Fibroblast of upper back skin (primary cell): ENCODE results near the gene IBTK.
"Not testable (repeated sequence)": the region's sequence is repeated elsewhere in the genome, so short reads cannot be mapped to it uniquely, and the experiment has no call there.

ENCODE experiments used
- DNase-seq: peaks from one replicate; pipeline ENCODE4 v3.0.0-alpha.2; 2013

The IBTK gene

DNA sequence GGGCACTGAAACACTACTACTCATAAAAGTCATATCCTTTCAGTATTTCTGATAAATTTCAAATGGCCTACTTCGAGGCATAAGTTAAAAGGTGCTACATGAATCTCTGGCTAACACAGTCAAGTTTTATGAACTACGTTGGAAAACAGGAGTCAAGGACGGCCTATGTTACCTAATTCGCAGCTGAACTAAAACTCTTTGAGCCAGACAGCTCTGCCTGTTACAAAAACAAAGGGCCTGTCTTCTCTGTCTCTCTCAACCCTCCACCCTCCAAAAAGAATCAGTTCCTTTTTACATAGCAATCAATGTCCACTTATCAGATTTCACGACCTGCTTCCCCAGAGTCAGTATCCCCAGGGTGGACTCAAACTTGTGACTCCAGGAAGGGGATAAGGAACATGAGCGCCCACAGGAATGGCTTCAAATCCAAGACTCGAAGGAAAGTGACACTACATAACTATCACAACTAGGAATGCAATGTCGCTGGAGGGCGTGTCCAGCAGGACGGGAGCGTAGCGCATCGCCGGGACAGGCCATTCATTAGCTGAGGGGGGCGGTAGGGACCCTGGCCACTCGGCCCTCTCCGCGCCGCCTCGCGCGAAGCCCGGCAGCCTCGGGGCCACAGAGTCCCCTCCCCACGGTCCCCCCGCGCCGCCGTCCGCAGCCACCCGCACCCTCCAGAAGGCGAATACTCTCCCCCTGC lies 591 bp downstream of the IBTK start:
- DNase-seq = peak; percentile 43

DNA sequence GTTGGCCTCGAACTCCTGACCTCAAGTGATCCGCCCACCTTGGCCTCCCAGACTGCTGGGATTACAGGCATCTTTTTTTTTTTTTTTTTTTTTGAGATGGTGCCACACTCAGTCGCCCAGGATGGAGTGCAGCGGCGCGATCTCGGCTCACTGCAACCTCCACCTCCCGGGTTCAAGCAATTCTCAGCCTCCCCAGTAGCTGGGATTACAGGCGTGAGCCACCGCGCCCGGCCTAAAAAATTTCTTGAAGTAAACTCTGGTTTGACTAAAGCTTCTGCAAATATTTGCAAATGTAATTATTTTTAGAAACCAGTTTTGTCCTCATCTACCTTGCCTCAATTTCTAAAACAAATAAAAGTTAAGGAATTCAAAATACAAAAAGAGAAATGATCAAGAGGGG lies 1.2 kb downstream of the IBTK start:
- DNase-seq = no peak

DNA sequence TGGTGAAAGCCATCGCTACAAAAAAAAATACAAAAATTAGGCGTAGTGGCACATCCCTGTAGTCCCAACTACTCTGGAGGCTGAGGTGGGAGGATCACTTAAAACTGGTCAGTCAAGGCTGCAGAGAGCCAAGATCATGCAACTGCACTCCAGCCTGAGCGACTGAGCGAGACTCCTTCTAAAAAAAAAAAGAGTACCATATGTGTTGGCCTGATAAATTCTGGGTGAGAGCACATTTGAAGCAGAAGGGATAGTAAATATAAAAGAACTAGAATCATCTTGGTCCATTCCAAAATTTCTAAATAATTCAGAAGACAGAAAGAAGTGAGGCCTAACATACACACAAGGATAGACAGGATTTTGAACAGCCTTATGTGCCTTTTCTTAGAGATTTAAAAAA lies 2.2 kb downstream of the IBTK start:
- no peak for DNase-seq

DNA sequence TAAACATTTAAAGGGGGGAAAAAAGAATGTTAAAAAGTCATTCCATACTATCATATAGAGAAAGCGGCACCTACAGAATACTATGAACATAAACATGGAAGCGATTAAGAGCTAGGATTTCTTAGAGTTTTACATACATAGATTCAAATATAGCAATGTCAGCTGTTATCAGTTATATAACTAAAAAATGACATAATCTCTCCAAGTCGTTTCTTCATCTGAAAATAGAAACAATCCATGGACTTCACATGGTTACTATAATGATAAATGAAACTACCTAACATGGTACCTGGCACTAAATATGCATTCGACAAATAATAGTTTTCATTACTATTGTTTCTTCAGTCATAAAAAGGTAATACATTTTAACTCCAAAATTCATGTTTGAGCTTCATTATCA lies 3.7 kb downstream of the IBTK start:
- DNase-seq = no peak

DNA sequence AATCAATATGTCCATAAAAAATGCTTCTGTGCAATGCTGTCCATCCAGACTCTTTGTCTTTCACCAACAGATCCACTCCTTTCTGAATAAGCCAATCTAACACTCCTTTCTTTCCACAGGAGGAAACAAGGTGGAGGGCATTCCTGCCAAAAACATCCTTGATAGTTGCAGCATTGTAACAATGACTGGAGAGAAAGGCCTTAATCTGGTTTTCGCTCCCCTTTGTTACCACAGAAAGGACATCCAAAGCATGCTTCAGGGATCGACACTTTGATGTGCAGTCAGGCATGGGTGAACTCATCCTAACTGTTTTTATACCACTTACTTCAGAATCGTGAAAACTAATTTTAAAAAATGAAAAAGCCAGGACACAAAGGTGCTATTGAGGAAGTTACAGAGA lies 7.4 kb downstream of the IBTK start:
- DNase-seq = no peak

DNA sequence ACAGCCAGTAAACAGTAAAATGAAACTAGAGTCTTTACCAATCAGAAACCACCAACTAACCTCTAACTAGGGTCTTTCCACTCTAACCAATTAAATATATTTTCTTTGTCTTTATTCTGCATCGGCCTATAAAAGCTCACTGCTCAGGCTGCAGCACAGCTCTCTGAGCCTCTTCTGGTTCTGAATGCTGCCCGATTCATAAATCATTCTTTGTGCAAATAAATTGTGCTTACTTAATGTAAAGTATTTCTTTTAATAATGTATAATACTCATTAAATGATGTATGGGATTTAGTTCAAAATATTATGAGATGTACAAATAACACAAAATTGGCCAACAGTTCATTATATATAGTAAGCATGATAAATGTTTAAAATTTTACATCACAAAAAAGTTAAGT lies 7.9 kb downstream of the IBTK start:
- no peak for DNase-seq

DNA sequence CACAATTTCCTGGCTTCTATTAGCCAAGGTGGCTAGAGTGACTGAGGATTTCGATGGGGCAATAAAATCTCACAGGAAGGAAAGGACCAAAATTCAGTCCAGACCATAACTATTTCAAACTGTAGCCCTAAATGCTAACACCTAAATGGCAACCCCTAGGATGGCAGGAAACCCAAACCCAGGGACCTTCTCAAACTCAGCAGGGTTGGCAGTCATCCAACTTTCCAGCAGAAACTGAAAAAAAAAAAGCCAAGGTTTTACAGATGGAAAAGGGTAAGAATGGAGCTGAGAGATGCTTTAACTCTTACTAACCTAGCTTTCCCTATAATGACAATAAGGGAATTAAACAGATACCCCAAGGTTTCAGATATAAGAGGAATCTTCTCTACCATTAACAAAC lies 10.5 kb downstream of the IBTK start:
- DNase-seq = peak; percentile 25

DNA sequence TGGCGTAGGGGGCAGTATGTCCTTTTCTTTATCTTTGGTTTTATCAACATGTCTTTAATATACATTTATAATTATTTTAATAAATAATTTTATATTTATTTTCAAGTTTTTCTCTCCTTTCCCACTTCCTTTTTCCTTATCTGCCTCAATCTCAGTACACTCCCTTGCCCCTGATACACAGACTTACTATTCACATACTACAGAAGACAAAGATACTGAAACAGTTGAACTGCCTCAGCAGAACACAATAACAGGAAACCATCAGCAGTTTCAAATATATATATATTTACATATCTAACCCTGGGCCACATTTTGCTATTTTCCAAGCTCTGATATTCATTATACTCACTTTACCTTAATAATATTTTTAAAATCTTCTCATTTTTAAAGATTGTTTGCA lies 19.8 kb downstream of the IBTK start:
- no peak for DNase-seq

DNA sequence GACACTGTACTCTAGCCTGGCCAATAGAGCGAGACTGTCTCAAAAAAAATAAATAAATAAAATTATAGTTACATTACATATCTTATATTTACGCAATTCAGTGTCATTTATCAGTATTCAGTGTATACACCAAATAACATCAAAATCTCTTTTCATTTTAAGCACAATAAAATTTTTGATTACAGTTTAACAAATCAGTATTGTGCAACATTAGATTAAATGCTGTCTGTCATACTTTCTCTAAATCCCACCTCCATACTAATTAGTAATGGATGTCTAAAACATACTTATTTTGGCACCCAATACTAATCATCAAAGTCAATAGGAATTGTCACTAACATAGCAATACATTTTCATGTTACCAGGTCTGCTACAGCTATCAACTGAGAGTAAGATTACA lies 27.4 kb downstream of the IBTK start:
- no peak for DNase-seq

DNA sequence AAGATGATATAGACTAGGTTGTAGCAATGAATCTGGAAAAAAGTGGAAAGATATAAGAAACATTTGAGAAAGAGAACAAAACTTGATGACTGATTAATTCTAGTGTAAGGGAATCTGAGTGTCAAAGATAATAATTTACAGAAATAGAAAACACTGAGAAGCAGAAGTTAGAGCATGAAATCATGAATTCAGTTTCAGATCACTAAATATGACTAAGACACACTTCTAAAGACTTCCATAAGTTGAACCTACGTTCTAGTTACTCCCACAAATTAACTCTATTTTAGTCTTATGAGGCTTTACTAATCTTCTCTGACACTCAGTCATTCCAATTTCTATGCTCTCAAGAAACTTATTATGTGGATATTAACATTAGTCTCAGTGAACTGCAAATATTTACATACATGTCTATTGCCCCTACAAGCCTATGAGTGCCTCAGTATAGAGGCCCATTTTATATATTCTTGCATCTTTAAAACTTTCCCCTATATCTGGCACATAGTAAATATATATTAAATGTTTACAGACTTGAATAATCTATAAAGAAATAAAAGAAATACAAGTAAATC lies 30.4 kb downstream of the IBTK start:
- DNase-seq = no peak

DNA sequence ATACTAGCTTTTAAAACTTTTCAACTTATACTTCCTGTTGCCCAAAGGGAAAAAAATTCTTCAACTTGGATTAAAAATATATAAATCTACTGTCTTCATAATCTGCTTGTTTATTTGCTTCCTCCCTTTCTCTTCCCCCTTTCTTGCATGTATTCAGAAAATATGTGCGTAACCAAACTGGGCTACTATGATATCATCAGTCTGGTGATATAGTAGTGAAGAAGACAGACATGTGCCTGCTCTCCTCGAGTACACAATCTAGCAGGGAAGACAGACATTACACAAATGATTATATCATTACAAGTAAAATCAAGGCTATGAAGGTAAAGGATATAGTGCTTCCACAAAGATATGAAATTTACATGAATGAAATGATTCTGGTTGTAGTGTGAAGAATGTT lies 31.0 kb downstream of the IBTK start:
- DNase-seq = no peak

DNA sequence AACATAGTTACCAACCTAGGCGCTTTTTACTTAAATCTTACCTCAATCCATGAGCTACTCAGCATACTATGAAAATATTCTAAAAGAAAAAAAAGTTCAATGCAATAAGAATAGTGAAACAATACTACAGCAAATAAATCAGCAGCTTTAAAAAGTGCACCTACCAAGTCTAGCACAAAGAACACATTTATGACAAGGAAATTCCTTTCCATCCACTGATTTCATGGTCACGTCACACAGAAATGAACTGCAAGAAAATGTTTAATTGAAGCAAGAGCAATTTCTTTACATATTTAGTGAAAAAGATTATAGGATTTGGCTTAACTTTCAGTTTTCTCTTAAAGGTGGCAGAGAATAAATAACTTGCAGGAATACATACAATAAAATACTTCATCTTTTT lies 36.2 kb downstream of the IBTK start:
- no peak for DNase-seq

DNA sequence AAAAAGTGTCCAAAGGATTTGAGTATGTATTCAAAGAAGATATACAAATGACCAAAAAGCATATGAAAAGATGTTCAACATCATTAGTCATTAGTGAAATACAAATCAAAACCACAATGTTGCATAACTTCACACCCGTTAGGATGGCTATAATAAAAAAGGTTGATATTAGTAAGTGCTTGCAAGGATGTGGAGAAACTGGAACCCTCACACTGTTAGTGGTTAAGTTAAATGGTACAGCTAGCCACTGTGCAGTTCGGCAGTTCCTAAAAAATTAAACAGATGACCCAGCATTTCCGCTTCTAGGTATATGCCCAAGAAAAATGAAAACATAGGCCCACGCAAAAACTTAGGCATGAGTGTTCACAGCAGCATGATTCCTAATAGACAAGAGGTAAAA lies 38.6 kb downstream of the IBTK start:
- DNase-seq = no peak

DNA sequence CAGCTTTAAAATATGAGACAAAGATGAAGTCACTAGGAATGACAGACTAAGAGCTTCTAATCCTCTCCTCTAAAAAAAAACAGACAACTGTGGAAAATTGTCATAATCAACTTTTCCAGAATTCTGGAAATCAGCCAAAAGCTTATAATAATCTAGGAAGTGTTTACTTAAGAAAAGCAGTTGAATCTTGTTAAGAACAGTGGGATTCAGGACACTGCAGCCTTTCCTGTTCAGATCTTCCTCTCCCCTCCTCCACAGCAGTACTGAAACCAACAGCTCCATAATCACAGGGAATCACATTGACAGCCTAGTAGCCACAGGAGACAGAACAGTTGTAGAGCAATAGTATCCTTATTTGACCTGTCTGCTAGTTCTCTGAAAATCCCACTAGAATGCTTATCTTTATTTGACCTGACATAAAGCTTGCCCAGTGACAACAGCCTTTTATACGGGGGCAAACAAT lies 41.6 kb downstream of the IBTK start:
- DNase-seq = peak; percentile 31

DNA sequence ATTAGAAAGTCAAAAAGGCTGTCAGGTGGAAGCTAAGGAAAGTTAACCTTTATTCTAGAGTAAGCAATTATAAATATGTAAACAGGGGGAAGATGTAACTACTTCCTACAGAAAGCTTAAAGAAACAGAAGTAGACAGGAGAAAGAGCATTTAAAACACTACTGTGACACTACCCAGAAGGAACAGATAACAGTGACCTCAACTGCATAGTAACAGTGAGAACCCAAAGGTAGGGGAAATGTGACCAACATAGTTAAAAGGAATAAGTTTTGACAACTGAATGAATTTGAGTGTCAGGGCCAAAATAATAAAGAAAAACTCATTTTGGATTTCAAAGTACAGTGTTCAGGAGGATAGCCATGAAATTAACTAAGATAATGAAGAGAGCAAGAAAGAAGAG lies 43.5 kb downstream of the IBTK start:
- DNase-seq = no peak

DNA sequence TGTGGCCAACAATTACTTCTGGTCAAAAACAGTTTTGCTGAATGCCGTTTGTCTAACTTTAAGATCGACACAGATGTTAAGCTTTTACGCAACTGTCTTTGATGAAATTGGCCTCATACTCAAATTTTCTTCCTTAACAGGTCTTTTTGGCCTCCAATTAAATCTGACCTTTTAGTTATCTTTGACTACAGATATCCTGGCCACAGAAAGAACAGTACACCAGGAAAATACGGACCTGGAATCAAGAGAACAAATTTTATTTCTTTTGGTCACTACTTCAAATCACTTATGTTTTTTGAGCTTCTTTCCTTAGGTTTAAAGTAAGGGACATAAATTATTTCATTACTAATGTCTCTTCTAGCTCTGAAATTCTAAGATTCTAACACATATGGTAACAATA lies 49.8 kb downstream of the IBTK start:
- DNase-seq = no peak

DNA sequence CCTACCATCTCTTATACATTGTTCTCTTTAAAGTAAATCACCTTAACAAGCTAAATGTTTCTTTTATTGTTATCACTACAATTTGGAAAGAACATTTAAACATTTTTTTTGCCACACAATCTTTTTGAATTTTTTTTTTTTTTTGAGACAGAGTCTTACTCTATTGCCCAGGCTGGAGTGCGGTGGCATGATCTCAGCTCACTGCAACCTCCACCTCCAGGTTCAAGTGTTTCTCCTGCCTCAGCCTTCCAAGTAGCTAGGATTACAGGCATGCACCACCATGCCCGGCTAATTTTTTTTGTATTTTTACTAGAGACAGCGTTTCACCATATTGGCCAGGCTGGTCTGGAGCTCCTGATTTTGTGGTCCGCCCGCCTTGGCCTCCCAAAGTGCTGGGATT lies 50.3 kb downstream of the IBTK start:
- not testable (repeated sequence) for DNase-seq

DNA sequence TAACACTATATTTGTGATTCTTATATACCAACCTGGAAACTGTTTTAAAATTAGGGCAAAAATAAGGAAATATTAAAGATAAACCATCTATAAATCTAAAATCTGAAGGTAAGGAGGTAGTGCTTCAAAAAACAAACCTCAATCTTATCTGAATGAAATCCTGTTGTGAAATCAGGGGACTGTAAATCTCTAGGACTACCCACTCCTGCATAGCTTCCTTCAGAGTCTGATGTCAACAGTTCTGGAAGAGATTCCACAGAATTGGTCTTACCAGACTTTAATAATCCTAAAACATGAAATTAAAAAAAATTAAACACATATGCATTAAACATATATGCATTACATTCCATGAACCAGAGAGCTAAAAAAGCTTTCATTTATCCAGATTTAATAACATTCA lies 51.4 kb downstream of the IBTK start:
- no peak for DNase-seq

DNA sequence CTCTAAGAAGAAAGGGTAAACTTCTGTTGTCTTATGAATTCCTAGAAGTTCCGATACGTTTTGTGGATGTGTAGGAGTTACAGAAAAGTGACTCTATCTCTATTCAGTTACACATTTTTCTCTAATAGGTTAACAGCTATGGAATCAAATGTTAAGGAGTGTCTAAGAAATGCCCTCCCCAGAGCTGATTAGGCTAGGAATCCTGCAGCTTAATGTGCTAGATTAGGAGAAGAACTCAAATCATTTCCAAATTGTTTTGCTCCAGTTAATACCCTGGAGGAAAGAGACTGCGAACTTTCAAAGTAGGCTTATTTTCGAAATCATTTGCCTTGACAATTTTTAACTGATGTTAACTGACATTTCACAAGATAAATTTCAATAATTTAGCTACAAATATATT lies 51.9 kb downstream of the IBTK start:
- no peak for DNase-seq

DNA sequence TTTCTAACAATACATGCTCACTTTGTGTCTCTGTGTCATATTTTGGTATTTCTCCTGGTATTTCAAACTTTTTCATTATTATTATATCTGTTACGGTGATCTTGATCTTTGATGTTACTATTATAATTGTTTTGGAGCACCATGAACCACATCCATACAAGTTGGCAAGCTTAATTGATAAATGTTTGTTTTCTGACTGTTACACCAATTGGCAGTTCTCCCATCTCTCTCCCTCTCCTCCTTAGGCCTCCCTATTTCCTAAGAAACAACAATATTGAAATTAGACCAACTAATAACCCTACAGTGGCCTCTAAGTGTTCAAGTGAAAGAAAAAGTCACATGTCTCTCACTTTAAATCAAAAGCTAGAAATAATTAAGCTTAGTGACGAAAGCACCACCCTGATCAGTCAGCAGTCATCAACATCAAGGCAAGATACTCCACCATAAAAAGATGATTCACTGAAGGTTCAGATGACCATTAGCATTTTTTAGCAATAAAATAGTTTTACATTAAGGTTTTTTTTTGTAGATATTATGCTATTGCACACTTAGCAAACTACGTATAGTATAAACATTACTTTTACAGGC lies 61.5 kb downstream of the IBTK start:
- no peak for DNase-seq

DNA sequence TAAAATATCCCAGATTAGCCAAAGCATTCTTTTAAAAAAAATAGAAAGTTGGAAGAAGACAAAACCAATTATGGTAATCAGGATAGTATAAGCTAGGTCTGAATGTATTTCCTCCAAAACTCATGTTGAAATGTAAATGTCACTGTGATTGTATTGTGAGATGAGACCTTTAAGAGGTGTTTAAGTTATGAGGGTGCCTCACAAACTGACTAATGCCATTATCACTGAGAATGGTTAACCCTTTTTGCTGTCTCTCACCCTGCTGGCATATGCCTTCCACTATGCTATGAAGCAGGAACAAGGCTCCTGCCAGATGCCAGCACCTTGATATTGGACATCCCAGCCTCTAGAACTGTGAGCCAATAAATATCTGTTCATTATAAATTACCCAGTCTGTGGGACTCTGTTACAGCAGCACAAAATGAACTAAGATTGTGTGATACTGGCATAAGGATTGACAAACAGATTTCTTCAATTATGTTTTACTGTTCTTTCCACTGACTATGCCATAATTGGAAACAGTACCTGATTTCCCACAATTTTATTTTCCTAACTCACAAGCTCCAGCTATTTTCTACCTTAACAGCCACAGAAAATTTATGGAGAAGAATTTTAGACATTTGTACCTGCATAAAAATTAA lies 63.8 kb downstream of the IBTK start:
- no peak for DNase-seq

DNA sequence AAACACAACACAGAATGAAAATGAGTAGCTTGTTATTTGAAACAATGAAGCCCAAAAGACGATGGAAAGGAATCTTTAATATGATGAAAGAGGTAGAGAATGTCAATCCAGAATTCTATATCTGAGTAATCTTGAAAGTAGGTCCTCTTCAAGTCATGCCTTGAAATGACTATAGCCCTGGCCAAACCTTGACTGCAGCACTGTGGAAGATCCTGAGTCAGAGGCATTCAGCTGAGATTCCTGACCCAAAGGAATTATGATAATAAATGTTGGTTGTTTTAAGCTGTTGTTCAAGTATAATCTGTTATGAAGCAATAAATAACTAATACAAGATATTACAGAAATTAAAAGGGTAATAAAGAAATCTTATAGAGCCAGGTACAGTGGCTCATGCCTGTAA lies 64.8 kb downstream of the IBTK start:
- DNase-seq = peak; percentile 58

DNA sequence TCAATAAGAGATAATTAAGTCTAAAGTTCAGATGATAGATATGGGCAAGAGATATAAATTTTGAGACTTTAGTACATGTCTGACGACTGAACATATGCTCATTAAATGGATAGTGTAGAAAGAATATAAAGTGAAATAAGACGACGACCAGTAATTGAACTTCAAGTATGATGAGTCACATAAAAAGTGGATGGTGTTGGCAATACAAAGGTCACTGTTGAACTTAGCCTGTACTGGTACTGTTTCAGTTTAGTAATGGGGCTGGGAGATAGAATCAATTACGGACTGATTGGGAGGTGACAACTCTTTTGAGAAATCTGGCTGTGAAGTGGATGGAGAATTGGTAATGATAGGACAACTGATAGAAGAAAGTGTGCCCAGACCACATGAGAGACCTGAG lies 68.1 kb downstream of the IBTK start:
- DNase-seq = no peak

DNA sequence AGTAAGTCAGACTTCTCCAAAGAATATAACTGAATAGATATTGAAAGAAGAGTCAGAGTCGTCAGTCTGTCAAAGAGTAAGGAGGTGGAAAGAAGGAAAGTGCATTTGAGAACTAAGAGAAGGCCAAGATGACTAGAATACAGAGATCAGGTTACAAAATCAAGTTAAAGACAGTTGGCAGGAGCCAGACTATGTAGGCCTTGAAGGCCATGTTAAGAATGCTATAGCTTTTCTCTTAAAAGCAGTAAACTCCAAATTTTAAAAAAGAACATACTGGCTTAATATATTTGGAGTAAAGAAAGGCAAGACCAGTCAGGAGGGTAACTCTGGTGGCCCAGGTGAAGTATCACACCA lies 68.8 kb downstream of the IBTK start:
- DNase-seq = no peak
